ENCODE measurements around the gene LRP1B.

LRP1B gene

DNA sequence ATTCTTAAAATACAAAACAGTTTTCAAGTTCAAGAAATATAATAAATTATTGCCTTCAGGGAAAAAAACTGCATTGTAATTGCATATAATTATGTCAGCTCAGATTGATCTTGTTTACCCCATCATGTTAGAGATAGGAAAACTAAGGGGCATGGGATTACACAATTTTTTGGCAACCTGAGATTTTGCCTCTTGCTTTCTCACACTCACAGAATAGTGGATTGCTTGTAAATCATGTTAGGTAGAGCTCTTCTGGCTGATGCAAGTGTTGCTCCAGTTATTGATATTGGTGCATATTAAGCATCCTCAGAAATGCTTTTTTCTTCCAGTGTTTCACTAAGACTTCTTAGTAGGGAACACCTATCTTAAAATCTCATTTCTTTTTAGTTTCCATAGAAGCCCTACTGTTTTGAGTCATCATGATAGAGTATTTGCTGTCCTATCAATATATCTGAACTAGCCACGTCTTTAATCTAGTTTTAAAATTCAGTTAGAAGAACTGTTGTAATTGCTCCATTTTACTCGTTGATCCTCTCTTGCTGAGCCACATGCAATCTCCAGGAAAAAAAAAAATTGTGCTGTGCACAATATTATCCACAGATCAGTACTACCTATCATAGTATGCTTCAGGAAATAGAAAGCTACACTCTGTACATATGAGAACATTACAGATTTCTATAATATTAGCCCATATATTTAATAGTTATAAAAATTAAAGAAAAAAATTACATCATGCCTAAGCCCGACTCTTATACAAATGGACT is 393.1 kb downstream of the LRP1B start:
- DNase-seq = no peak
- in situ Hi-C loops (cut with HindIII; ENCODE audit: low pct_ligation_motif_present, low pct_unique_long_range_greater_than_20kb, low sequenced_read_pairs) = no loop called here

DNA sequence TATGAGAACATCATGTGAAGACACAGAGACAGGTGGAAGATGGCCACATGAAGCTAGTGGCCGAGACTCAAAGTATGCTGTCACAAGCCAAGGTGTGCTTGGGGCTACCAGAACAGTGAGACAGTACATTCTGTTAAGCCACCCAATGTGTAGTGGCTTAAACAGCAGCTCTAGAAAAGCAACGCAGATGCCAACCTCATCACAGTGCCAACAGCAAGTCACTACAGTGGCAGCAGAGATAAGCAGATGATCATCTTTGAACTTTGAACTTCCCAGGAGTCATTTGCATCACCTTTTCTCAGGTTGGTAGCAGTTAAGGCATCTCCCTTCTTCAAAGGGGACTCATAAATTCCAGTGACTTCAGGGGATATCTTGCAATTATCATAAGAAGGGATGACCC is 394.4 kb downstream of the LRP1B start:
- in situ Hi-C loops (cut with HindIII; ENCODE audit: low pct_ligation_motif_present, low pct_unique_long_range_greater_than_20kb, low sequenced_read_pairs) = no loop called here
- no peak for DNase-seq

DNA sequence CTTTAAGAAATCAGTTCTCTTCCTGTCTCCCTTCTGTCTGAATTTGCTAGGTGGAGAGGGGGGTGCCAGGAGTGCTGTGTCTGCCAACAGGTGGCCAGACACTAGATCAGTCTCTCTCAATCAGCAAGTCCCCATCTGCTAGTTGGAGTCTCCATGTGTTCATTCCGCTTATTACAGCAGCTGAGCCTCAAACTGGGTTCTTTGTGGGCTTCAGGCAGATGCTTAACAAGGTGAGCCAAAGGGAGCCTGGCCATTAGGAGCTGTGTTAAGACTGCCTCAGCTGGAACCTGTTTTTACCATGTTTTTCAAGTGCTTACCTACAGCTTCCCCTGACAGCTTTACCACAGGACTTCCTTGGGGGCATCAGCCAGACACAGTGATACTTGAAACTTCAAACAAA is 401.9 kb downstream of the LRP1B start:
- in situ Hi-C loops (cut with HindIII; ENCODE audit: low pct_ligation_motif_present, low pct_unique_long_range_greater_than_20kb, low sequenced_read_pairs) = no loop called here
- no peak for DNase-seq

DNA sequence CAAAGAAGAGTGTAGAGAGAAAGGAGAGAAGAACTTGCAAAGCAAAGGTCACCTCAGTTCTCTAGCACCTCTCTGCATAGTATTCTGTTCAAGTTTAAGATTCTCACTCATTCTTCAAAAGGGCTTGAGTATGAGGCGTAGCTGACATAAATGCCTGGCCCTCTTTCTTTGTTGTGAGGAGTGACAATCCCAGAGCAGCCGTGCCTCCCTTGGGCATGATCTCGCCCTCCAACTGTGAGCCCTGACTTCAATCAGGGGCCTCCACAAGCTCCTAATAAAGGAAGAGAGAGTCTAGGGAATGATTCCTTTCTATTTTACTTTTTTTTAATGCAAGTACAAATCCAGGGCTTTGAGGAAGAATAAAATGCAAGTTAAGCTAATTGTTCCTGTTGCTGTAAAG is 402.7 kb downstream of the LRP1B start:
- in situ Hi-C loops (cut with HindIII; ENCODE audit: low pct_ligation_motif_present, low pct_unique_long_range_greater_than_20kb, low sequenced_read_pairs) = no loop called here
- DNase-seq = no peak

DNA sequence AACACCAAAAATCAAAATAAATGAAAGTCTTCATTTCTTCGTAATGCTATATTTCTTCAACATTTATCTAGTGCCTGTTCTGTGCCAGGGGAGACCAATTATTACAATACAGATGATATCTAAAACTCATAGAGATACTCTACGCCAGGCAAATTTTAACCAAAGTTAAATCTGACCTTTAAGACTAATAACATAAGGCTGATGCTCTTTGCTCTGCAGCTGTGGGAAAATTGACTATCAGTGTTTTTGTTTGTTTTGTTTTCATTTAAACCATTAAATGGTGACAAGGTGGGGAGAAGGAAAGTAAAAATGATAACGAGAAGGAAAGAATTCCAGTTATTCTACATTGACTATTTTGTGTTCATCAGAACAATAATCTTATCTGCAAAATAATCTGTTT is 406.4 kb downstream of the LRP1B start:
- DNase-seq = no peak
- in situ Hi-C loops (cut with HindIII; ENCODE audit: low pct_ligation_motif_present, low pct_unique_long_range_greater_than_20kb, low sequenced_read_pairs) = no loop called here

DNA sequence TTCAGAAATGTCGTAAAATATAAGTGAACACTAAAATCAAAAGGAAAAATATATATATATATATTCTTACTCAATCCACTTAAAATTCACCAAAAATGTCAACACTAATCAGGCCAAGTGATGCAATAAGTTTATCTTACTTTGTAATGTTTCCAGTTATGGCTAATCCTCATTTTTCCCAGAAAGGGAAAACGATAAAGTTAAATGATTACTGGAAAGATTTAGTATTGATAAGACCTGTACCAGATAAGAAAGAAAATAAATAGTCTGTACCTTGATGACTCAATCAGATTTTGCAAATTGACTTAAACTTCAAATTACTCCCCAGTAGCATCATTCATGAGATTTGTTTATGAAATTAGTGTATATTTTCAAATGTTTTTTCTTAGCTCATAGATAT is 407.0 kb downstream of the LRP1B start:
- in situ Hi-C loops (cut with HindIII; ENCODE audit: low pct_ligation_motif_present, low pct_unique_long_range_greater_than_20kb, low sequenced_read_pairs) = no loop called here
- no peak for DNase-seq

DNA sequence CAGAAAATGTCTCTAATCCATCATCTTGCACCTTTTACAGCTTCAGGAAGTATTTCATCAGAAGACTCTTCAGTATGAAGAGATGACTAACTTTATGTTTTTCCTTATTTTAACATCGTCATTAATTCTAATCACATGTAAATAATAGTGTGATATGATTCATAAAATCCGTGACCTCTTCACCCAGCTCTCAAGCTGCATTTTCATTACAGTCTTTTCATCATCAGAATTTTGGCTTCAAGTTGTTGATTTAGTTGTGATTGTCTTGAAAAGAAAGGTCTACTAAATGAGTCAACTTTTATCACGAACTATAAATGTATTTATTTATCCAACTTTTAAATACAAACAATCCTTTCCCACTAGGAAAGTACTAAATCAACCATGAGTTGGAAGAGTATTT is 410.3 kb downstream of the LRP1B start:
- in situ Hi-C loops (cut with HindIII; ENCODE audit: low pct_ligation_motif_present, low pct_unique_long_range_greater_than_20kb, low sequenced_read_pairs) = no loop called here
- no peak for DNase-seq

DNA sequence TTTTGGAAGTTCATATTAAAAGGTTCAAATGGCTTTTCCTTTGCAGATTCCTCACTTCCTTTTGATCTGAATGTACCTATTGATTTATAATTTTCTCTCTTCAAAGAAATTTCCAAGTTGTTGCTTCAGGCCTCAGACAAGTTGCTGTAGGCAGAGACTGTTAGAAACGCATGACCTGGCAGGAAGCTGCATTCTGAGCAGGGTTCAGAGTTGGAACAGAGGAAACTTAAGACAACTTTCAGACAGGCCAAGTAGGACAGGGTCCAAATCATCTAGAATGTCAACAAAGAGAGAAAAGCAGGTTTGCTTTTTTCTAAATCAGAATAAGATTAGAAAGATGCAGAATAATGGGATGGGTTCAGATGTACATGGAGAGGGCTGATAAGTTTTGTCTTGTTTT is 416.3 kb downstream of the LRP1B start:
- no peak for DNase-seq
- in situ Hi-C loops (cut with HindIII; ENCODE audit: low pct_ligation_motif_present, low pct_unique_long_range_greater_than_20kb, low sequenced_read_pairs) = no loop called here

DNA sequence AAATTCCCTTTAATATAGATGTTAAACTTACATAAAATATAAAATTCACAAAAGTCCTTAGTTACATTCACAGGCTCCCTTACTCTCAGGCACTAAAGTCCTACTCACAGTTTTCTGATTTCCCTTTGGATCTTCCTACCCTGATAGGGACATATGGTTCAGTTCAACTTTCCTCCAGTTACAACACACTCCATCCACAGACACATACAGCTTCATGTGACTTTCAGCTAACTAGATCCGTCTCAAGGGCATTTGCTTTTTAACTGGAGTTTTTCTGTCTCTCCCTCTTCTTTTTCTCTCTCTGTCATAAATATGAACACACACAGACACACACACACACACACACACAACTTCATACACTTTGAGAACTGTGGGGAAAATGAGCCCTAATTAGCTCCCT is 419.2 kb downstream of the LRP1B start:
- DNase-seq = no peak
- in situ Hi-C loops (cut with HindIII; ENCODE audit: low pct_ligation_motif_present, low pct_unique_long_range_greater_than_20kb, low sequenced_read_pairs) = no loop called here

DNA sequence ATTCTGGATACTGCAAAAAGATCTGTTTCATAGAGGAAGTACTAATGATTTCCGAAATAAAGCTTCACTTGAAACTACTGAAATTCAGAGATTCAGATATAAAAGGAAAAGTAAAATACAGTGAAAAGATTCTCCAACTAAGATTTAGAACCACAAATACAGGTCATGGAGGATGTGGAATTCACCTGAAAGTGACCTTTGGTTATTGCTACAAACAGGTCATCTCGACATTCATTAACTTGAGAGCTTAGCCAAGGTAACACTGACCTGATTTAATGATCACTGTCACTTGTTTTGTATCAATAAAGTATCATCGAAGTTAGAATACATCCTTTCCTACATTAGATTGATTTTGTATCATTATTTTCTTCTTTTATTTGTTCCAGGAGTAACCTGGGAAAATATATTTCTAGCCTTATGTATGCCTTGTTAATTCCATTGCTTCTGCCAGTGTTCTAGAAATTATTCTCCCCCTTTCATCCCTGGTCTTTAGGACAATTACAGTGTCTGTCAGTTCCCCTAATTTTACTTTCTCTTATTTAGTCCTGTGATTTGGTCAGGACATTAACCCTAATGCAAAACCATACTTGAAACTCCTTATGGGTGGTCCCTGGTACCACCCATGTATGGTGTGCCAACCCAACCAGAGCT is 420.1 kb downstream of the LRP1B start:
- in situ Hi-C loops (cut with HindIII; ENCODE audit: low pct_ligation_motif_present, low pct_unique_long_range_greater_than_20kb, low sequenced_read_pairs) = no loop called here
- no peak for DNase-seq

DNA sequence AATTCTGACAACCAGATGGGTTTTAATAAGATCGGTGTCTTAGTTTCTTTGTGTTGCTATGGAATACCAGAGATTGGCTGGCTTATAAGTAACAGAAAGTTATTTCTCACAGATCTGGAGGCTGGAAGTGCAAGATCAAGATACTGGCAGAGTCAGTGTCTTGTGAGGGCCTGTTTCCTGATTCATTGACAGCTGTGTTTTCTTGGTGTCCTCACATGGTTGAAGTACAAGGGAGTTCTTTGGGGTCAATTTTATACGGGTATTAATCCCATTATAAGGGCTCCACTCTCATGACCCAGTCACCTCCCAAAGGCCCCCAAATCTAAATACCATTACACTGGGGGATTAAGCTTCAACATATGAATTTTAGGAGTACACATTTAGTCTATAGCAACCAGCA is 421.1 kb downstream of the LRP1B start:
- in situ Hi-C loops (cut with HindIII; ENCODE audit: low pct_ligation_motif_present, low pct_unique_long_range_greater_than_20kb, low sequenced_read_pairs) = no loop called here
- no peak for DNase-seq

DNA sequence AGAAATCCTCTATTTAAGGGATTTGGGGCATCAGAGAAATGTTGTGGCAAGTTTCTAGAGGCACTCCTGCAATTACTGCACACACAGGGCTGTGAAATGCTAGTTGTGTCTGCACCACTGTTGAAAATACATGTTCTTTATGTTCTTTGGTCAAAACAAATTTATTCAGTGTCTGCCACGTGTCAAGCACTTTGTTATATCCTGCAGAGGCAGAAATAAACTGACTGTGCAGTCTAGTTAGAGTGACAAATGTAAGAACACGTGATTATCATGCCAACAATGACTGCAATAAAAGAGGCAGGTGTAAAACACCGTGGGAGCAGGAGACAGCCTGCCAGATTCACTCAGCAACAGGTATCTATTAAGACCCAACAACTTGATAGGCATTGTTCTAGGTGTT is 423.3 kb downstream of the LRP1B start:
- no peak for DNase-seq
- in situ Hi-C loops (cut with HindIII; ENCODE audit: low pct_ligation_motif_present, low pct_unique_long_range_greater_than_20kb, low sequenced_read_pairs) = no loop called here

DNA sequence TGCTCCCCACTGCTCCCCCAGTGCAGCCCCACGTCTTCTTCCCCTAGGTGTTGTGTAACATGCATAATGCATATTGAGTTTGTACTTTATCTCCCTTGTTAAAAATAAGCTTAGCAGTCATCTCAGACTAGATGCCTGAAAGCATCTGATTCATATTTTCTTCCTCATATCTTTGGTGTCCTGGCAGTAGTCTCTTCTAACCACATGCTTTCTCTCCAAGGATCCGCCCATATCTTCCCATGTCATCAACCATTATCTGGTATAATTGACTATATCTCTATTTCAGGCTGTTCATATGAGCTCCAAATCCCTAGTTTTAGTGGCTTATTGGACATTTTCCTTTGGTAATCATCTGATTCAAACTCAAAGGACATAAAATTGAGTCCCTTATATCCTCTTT is 426.3 kb downstream of the LRP1B start:
- no peak for DNase-seq
- in situ Hi-C loops (cut with HindIII; ENCODE audit: low pct_ligation_motif_present, low pct_unique_long_range_greater_than_20kb, low sequenced_read_pairs) = no loop called here

DNA sequence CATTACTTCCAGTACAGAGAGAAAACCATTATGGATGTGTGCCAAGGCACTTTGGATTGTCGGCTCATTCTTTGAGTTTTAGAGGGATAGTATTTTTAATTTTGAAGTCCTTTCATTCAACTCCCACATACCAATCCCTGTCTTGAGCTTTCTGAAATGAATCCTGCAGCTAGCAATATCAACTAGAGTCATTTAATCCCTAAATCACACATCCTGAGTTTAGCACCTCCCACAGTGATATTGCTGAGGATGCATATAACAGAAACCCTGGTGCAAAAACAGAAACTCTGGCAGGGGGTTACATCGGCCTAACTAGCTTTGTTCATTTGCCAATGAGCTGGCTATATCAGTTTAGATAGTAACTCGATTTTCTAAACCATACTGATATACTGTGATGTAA is 427.3 kb downstream of the LRP1B start:
- in situ Hi-C loops (cut with HindIII; ENCODE audit: low pct_ligation_motif_present, low pct_unique_long_range_greater_than_20kb, low sequenced_read_pairs) = no loop called here
- DNase-seq = no peak

DNA sequence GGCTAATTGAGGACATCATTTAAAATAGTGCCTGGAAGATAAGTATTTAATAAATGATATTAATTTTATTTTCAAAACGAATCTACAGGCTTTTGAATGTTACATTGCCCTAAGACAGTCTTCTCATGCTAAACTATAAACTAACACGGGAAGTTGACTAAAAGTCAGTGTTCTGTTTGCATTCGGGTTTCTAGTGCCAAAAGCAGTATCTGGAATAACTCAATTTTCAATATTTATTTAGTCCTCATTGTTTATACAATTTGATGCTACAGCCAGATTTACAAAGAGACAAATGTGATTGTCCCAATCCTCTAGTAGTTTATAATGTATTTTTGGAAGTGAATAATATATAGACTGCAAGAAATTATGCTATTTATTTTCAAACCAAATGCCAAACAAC is 429.2 kb downstream of the LRP1B start:
- no peak for DNase-seq
- in situ Hi-C loops (cut with HindIII; ENCODE audit: low pct_ligation_motif_present, low pct_unique_long_range_greater_than_20kb, low sequenced_read_pairs) = no loop called here

DNA sequence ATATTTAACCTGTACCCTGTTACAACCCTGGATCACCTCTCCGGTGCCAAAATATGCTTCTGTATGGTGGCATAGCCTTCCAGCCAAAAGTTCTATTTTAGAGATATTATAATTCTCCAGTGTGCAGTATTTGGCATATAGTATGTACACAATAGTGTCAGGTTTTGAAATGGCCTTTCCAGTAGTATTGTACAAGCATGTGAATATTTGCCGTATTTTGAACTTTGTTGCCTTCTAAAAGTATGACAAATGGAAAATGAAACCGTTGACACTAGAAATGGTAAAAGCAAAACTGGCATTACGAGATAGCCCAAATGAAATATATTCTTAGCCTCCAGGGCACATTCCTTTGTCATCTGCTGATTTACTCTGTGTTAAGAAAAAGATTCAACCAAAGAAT is 431.2 kb downstream of the LRP1B start:
- DNase-seq = no peak
- in situ Hi-C loops (cut with HindIII; ENCODE audit: low pct_ligation_motif_present, low pct_unique_long_range_greater_than_20kb, low sequenced_read_pairs) = no loop called here

DNA sequence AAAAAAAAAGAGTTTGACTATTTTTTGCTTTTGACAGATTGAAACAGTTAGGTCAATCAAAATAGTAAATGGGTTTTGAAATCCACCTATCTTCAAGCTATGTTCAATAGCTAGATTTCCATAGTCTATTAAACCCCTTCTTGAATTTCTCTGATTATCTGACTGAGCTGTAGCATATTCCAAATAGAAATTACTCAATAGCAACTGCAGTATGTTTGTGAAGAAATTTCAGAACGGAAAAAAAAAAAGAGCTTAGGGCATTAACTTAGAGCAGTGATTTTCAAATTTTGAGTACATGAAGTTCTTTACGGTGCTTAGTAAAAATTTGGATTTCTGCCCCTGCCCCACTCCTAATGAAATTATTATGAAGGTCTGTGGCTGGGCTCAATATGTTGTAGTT is 432.3 kb downstream of the LRP1B start:
- no peak for DNase-seq

DNA sequence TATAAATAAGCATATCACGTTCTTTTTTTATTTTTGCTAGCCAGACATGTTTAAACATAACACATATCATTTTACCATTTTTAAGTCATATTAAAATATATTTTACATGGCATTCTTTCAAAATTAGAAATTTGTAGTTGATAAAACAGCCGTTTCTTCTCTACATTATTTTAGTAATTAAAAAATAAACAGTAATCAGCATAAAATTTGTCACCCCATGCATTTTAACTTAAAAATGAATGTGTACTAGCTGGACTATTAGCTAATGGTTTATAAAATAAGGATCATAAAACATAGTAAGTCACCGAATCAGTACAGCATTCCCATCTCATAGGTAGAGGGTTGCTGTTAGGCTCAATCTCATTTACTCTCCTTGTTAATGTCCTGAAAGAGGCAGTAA is 433.8 kb downstream of the LRP1B start:
- no peak for DNase-seq
- in situ Hi-C loops (cut with HindIII; ENCODE audit: low pct_ligation_motif_present, low pct_unique_long_range_greater_than_20kb, low sequenced_read_pairs) = no loop called here

More for the DNA sequence above, 432.3 kb downstream of the LRP1B start:
- in situ Hi-C loops (cut with HindIII; ENCODE audit: low pct_ligation_motif_present, low pct_unique_long_range_greater_than_20kb, low sequenced_read_pairs) = no loop called here

DNA sequence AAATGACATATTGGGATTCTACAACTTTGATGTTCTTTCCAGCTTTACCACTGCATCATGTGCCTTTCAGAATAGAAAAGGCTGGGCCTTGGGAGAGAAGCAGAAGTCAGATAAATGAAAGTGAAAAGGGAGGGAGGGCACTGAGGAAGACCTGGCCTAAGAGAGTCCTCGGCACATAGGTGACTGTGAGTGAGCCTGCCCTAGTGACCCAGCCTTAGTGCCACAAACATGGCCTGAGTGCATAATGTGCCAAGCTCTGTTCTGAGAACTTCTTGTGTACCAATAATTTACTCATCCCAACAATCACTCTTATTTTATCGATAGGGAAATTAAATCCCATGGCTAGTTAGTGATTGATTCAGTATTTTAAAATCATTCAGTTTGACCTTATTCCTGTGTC is 436.6 kb downstream of the LRP1B start:
- in situ Hi-C loops (cut with HindIII; ENCODE audit: low pct_ligation_motif_present, low pct_unique_long_range_greater_than_20kb, low sequenced_read_pairs) = no loop called here
- no peak for DNase-seq

DNA sequence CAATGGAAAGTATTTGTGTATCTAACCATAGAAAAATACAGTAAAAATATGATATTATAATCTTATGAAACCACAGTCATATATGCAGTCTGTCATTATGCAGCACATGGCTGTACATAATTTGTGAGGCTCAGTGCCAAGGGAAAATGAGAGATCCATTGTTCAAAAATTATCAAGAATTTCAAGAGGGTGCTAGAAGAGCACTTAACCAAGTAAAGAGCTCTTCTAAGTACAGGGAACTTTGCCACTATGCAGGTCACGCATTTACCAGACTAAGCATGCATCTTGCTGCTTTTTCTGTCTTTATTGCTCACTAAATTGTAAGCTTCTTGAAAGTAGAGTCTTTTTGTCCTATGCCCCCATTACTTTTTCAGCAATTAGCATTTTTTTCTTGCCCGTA is 438.0 kb downstream of the LRP1B start:
- DNase-seq = no peak
- in situ Hi-C loops (cut with HindIII; ENCODE audit: low pct_ligation_motif_present, low pct_unique_long_range_greater_than_20kb, low sequenced_read_pairs) = no loop called here

Data from ACHN (cell line).